HepG2 (cell line): ENCODE measurements around the gene RANBP17.

Experiments
- EP300 ChIP-seq, 3 experiments: sonication (generic) in 1 of 3; formaldehyde crosslinking in 1 of 3; IDR thresholded peaks; 2 replicates each; pipeline versions ENCODE4 v1.5.1 to v1.6.1; 2011 to 2020; ENCODE audit warnings: low read depth in 2 of 3, low read length in 2 of 3, borderline replicate concordance in 1 of 3, improper control_type of control experiment in 1 of 3, mild to moderate bottlenecking in 1 of 3, missing genetic modification reagents in 1 of 3, moderate library complexity in 1 of 3
- POLR2AphosphoS5 ChIP-seq: IDR thresholded peaks from 2 replicates; pipeline ENCODE4 v1.6.1; 2012; ENCODE audit warnings: low read depth, low read length
- SP2 ChIP-seq: sonication (generic); formaldehyde crosslinking; IDR thresholded peaks from 2 replicates; pipeline ENCODE4 v1.5.1; 2020; ENCODE audit warnings: mild to moderate bottlenecking, missing genetic modification reagents
- TF ChIP-seq, protein P1 (sequence below): sonication (generic); formaldehyde crosslinking; IDR thresholded peaks from 2 replicates; pipeline ENCODE4 v1.5.0; 2020; ENCODE audit warnings: mild to moderate bottlenecking, missing genetic modification reagents, moderate library complexity

DNA sequence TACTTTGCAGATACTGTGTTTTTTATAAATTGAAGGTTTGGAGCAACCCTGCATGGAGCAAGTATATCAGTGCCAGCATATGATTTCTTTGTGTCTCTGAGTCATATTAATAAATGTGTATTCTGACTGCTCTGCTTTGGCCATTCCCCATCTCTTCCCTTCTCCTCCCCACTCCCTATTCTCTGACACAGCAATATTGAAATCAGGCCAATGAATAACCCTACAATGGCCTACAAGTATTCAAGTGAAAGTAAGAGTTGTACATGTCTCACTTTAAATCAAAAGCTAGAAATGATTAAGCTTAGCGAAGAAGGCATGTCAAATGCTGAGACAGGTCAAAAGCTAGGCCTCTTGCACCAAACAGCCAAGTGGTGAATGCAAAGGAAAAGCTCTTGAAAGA lies 365.0 kb downstream of the RANBP17 start:
- TF ChIP-seq, protein P1, sequence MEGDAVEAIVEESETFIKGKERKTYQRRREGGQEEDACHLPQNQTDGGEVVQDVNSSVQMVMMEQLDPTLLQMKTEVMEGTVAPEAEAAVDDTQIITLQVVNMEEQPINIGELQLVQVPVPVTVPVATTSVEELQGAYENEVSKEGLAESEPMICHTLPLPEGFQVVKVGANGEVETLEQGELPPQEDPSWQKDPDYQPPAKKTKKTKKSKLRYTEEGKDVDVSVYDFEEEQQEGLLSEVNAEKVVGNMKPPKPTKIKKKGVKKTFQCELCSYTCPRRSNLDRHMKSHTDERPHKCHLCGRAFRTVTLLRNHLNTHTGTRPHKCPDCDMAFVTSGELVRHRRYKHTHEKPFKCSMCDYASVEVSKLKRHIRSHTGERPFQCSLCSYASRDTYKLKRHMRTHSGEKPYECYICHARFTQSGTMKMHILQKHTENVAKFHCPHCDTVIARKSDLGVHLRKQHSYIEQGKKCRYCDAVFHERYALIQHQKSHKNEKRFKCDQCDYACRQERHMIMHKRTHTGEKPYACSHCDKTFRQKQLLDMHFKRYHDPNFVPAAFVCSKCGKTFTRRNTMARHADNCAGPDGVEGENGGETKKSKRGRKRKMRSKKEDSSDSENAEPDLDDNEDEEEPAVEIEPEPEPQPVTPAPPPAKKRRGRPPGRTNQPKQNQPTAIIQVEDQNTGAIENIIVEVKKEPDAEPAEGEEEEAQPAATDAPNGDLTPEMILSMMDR (CRISPR knock-in tag), result no peak
- TF ChIP-seq SP2 (CRISPR knock-in tag), result no peak
- no peak for TF ChIP-seq EP300 (IDR thresholded peaks at IDR 0.05; ENCODE audit: low read depth in 2 of 2, low read length in 2 of 2)
- TF ChIP-seq EP300 (CRISPR knock-in tag; IDR thresholded peaks at IDR 0.05; ENCODE audit: borderline replicate concordance), result no peak
- TF ChIP-seq POLR2AphosphoS5, result no peak
